GM19025 (cell line): ENCODE measurements around the gene CENPO.
"Not testable (repeated sequence)": the region's sequence is repeated elsewhere in the genome, so short reads cannot be mapped to it uniquely, and the experiment has no call there.

Source experiments
- ATAC-seq: cut with Tn5 transposase; IDR thresholded peaks from one replicate; pipeline ENCODE4 v1.9.1; 2021; ENCODE audit warnings: mild to moderate bottlenecking, low read depth, moderate library complexity; ENCODE audit not compliant: unreplicated experiment

Gene CENPO

DNA sequence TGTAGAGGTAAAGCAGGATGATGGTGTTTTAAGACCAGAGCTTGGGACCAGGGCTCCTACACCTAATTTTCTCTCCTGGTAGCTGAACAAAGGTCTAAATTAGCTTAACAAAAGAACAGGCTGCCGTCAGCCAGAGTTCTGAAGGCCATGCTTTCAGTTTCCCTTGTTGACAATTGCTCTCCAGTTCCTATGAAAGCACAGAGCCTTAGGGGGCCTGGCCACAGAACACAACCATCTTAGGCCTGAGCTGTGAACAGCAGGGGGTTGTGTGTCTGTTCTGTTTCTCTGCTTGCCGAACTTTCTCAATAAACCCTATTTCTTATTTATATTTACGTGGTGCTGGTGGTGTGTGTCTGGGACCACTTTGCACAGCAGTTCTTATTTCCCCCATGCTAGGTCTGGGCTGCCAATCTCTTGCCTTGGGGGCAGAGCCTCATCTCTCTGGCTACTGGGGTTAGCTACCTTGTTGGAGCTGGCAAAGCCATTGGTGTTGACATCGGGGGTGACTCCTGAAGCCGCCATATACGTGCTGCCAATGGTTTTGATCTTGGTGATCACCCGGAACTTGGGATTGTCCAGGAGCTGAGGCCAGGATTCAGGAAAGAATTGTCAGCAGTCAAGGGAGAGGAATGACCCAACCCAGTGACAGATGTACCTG lies 29.0 kb downstream of the CENPO start:
- ATAC-seq = no peak

DNA sequence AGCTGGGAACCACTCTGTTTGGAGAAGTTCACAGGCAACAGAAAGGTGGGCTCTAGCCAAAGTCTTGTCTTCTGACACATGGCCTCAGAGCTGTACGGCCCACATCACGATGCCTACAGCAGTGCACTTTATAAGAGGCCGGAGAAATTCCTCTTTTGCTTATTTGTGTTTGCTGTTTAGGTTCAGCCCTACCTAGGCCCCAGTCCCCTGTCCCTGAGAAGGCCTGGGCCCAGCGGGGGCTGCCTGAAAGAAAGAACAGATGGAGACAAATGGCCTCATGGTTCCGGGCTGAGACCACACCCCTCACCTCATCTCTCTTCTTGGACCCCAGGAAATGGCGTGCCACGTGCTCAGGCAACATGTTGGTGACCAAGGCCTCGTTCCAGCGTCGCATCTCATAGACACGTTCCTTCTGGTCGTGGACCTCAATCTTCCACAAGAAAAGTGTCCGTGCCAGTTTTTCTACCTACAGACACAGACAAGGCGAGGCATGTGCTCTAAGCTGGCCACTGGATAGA lies 30.9 kb downstream of the CENPO start:
- no peak for ATAC-seq

DNA sequence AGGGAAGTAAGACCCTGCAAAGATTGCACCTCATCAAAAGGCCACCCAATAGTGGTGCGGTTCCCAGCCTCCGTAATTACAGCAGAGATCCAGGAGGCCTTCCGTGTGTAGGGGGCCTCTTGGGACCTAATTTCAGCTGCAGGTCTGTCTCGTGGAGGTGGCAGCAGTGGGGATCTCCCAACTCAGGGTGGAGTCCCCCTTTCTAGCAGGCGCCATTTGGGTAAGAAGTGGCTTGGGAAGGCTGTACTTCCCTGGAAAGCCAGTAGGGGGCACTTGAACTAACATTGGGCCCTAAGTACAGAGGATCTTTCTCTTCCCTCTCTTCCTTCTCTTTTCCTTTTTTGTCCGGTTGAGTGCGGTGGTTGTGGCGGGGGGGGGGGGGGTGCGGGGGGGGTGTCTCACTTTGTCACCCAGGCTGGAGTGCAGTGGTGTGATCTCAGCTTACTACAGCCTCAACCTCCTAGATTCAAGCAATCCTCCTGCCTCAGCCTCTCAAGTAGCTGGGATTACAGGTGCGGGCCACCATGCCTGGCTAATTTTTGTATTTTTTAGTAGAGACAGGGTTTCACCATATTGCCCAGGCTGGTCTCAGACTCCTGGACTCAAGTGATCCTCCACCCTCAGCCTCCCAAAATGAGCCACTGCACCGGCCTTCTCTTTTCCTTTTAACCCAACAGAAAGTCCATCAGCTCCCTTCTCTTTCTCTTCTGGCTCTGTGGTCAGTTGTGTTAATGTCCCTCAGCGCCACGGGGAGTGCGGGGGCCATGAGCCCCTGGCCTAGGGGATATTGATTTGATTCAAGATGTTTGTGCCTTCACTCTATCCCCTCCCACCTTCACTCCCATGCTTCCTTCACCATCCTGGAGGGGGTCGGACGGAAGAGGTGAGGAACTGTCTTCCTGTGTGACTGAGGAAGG lies 32.0 kb downstream of the CENPO start:
- no peak for ATAC-seq

DNA sequence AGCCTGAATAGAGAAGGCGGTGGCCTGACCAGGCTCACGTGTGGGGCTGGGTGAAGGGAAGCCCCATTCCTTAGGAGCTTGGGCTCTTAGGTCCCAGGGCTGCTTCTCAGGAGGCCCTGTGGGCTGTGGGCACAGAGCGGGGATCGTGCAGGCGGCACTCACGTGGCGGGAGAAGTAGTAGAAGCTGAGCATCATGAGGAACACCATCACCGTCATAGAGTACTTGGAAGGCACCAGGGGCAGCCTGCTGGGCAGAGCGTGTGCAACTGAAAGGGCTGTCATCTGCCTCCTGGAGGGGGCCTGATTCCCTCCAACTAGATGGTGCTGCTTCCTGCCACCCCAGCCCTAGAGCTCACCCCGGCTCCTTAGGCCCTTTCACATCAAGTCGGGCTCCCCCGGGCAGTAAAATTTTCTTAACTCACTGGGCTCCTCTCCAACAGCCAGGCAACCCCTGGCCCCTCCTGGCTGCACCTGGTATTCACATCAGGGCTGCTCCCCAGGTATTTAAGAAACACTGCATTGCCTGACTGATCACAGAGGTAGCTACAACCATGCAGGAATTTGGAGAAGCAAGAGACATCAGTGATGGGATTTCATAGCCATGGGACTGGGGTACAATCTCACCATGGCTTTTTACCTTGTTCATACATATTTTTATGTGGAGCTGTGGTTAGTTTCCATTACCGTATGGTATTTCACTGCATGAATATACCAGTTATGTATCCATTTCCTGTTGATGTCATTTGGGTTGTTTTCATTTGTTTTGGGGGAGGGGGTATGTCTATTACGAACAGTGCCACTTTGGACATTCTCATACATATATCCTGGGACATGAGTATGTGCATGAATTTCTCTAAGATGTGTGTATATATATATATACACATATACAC lies 32.9 kb downstream of the CENPO start:
- no peak for ATAC-seq

DNA sequence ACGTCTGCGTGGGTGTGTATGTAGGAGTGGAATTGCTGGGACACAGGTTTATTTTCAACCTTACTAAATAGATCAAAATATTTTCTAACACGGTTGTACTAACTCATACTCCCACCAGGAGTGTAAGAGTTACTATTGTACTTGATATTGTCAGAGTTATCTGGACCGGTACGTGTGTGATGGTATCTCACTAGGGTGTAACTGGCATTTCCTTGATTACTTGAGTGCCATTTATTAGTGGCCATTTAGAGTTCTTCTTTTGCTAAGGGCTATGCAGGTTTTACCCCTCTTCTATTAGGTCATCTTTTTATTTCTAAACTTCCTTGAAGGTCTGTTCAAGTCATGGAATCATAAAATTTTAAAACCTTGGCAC lies 33.5 kb downstream of the CENPO start:
- no peak for ATAC-seq

DNA sequence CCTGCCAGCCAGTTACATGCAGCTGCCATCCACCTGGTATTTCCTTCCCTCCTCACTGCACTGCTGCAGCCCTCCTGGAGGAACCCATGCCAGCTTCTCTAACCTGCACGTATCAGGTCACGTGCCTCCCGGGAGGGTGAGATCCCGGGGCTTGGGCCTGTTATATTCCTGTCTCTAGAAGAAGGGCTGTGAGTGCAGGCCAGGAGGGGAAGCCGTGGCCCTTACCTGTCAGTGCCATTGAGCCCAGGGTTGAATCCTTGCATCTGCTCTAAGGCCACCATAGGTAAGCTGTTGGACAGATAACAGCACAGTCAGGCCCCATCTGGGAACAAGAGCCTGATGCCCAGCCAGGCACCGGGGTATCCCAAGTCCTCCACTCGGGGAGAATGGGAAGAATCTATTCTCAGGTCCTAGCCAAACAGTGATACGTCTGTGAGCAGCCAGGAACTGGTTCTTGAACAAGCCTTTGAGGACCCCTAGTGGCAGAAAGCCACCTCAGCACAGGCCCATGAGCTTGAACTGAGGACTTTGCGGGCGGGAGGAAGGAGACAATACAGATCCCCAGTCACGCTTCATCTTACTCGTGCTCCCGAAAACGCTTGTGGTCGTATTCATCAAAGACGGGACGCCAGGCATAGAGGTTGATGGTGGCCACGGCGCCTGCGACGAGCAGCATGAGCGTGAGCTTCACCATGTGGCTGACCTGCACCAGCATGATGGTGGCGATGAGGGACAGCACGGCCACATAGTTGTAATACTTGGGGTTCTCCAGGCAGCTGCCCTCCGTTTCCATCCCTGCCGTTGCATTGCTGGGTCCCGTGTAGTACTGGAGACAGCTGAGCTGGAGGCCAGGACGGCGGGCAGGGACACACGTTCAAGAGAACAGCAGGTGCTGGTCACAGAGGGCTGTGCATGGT lies 34.4 kb downstream of the CENPO start:
- peak; percentile 58 for ATAC-seq

DNA sequence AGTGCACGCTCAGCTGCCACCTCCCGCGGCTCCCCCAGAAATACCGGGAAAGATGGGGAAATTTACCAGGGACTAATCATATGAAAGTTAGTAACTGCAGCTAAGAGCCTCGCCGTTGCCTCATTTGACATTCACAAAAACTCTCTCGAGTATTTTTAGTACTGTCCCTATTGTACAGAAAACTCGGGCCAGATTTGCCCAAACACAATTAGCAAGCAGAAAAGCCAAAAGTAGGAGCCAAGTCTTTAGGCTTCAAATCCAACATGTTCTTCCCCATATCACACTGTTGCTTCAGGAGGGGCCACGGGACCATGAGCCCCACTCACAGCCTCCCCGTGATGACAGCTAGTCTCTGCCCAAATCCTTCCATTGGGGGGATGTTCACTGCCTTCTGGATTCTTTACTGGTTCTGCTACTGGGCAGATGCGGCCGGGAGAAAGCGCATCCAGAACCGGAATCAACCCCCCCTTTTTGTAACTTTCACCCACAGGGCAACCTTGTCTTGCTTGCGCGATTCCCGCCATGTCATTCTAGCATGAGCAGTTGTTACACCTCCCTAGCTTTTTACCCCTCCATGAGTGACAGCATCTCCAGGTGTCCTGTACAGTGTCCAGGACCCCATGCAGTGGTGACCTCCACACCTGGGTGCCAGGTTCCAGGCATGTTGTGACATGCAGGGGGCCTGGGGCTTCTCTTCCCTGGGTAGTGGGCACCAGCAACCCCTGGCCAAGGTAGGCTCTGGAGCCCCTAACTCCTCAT lies 35.2 kb downstream of the CENPO start:
- ATAC-seq = no peak

DNA sequence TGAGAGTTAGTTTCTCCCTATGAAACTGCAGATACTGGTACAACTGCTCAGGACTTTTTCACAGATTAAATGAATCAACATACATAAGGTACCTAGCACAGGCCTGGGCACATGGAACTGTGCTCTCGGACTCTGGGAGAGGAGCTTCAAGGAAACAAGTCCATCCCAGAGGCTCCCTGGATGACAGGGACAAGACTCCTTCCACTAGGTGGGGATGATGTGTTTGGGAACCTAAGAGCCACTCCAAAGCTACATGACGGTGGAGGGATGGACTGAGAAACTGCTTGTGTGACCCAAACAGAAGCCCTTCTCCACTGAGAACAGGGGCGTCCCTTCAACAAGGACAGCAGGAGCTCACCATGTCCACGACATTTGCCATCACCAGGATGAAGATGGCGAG lies 37.1 kb downstream of the CENPO start:
- ATAC-seq = no peak

DNA sequence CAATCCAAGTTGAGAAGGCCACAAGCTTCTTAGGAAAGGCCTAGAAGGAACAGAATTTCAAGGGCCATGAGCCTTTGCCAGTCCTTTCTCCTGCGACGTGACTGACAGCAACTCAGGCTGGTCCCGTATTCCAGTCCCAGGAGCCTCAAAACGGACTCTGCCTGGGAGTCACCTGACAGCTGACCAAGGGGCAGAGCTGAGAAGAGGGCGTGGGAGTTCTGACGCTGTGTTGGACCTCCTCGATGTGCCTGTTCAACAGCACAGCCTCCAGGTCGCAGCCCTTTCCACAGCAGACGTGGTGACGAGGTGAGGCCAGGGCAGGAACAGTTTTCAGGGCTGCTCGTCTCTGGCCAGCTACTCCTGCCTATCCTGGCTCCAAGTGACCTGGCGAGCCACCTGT lies 37.6 kb downstream of the CENPO start:
- no peak for ATAC-seq

DNA sequence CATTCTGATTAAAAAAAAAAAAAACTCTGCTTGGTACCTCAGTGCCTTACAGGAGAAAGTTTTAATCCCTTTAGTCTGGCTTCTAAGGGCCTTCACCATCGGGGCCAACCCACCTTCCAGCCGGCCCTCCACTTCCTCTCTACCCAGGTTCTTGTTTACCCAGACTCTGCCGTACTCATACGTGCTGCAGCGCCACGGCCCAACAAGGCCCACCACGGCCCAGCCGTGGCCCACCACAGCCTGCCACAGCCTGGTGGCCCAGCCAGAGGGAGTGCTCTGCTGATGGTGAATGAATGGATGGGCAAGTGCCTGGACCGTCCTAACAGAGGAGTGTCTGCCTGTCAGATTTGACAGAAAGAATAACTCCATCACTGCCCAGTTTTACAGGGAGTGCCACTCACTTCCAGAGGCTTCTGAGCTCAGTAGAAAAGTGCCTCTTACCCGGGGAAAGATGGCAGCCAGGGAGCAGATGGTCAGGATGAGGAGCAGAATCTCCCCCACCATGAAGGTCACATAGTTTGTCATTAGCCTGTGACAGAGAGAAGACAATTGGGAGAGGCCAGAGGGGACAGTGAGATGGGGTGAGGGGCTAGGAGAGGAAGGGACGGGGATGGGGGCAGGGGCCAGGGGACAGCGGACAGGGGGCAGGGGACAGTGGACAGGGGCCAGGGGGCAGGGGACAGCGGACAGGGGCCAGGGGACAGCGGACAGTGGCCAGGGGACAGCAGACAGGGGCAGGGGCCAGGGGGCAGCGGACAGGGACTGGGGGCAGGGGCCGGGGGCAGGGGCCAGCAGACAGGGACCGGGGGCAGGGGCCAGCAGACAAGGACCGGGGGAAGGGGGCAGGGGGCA lies 38.2 kb downstream of the CENPO start:
- ATAC-seq = no peak

DNA sequence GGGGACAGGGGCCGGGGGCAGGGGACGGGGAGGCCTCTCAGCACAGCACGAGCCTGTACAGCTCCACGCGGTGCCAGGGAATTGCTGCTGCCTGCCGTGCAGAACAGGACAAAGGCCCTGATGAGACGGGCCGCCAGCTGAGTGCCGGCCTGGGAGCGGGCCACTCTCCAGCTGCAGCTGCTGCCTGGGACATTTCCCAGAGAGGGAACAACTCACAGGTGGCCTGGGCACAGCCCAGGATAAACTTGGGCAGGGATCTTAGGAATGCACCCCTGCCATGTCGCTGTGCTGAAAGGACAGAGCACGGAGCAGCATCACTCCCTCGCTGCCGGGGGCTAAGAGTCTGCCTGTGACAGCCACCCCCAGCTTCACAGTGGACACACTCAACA lies 38.8 kb downstream of the CENPO start:
- ATAC-seq = no peak

DNA sequence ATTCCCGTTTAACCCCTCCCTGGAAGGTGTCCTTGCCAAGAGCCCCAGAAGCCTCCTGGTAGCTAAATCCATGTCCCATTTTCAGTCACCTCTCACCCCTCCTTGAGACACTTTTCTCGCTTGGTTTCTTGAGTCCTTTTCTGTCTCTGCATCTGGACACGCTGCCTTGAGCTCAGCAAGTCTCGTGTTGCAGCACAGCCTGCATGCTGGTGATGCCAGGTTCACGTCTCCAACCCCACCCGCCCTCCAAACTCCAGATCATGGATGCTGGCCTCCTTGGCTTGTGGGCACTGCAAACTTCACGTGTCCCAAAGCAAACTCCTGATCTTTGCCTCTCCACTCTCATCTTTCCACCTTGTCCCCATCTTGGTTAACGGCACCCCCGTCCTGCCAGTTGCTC lies 39.3 kb downstream of the CENPO start:
- ATAC-seq = no peak

DNA sequence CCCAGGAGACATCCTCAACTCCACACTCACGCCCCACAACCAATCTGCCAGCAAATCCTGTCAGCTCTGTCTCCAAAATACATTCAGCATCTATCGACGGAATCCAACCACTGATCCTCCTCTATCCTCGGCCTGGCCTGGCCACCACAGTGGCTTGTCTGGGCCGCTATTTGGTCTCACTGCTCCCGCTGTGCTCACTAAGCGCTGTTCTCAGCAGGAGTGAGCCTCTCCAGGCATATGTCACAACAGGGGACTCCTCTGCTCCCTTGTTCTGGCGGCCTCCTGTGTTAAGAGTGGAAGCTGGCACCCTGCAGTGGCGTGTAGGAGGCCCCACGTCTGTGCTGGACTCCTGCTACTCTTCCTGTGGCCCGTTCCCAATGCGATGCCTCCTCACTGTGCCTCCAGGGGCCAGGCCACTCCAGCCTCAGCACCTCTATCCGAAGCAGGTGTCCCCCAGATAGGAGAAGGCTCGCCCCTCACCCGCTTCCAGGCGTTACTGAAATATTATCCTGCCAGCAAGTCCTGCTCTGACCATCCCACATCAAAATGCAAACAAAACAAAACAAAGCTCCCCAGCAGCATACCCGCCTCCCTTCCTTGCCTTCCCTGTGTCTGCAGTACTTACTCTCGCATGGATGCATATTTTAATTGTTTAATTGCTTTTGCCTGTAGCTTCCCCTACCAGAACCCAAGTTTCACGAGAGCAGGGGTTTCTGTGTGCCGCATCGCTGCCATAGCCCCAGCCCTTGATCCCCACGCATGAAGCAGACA lies 39.9 kb downstream of the CENPO start:
- ATAC-seq = no peak

DNA sequence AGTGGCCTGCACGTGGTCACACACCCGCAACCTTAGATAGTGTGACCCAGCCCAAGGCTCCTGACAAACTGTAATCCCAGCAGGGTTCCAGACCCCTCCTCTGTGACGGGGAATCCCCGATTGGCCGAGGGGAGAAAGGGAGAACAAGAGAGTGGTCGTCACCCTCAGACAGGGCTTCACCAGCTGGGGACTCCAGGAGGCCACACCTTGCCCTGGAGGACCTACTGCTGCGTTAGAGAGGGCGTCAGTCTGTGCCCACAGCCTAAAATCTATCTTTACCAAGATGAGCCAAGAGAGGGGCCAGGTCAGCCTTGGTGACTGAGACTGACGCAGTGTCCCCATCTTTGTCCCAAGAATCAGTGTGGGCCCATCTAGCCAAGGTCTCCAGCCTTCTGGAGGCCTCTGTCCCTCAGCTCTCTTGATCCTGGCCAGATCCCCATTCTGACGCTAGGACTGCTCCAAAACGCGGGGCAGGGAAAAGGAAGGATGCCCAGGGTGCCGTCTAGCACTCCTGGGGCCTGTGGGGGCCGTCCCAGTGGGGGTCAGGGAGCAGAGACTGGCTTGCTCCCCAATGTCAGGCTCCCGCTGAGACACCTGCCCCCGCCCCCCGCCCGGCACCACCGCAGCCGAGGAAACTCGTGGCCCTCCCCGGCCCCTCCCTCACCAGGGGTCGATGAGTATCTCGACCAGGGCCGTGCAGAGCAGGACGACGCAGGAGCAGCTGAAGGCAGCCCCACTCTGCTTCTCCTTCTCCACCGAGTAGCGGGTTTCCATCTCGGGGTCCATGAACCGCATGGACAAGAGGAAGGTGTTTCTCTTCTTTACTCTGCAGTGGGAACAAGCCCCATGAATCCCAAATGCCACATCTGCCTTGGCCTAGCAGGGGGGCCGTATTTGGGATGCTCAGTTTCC lies 40.9 kb downstream of the CENPO start:
- no peak for ATAC-seq

DNA sequence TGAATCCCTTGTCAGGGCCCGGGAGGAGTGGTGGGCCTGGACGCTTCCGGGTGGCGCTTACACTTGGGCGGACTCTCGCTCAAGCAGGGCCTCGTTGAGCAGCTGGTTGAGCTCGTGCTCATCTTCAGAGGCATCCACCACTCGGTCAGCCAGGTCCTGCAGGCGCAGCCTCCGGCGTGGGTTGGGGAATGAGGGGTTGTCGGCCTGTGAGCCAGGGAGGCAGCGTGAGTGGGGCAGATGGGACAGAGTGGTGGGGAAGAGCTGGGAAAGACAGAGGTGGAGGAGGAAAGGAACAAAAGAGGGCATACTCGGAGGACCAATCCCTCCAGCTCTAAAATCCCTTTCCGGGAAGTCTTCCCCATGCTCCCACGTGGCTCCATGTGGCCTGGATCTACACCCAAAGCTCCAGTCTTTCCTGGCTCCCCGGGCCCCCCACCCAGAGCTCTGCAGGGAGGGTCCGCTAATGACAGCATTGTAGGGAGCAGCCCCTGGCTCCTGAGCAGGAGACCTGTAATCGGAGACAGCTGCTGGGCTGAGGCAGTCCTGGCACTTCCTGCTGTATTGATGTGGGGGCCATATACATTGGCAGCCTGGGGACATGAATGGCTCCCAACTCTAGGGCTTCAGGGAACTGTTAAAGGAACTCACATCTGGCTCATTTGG lies 41.6 kb downstream of the CENPO start:
- ATAC-seq = no peak

DNA sequence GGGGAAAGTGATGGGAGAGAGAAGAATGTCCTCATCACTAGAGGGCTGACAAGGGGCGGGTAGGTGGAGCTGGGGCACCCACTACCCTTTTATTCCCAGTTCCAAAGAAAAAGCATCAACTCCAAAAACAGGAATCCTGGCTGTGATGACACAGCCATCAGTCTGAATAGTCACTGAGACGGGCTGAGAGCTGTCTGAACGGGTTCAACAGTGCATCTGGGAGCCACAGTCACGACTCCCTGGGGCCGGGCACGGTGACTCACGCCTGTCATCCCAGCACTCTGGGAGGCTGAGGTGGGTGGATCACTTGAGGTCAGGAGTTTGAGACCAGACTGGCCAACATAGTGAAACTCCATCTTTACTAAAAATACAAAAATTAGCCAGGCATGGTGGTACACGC lies 42.2 kb downstream of the CENPO start:
- not testable (repeated sequence) for ATAC-seq
